GM21619 (cell line): ENCODE results near the gene ITGB3BP.
"Not testable (repeated sequence)": the region's sequence is repeated elsewhere in the genome, so short reads cannot be mapped to it uniquely, and the experiment has no call there.

Source experiments
- ATAC-seq: cut with Tn5 transposase; IDR thresholded peaks from one replicate; pipeline ENCODE4 v1.9.1; 2021; ENCODE audit not compliant: unreplicated experiment

ITGB3BP gene, protein sequence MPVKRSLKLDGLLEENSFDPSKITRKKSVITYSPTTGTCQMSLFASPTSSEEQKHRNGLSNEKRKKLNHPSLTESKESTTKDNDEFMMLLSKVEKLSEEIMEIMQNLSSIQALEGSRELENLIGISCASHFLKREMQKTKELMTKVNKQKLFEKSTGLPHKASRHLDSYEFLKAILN

DNA sequence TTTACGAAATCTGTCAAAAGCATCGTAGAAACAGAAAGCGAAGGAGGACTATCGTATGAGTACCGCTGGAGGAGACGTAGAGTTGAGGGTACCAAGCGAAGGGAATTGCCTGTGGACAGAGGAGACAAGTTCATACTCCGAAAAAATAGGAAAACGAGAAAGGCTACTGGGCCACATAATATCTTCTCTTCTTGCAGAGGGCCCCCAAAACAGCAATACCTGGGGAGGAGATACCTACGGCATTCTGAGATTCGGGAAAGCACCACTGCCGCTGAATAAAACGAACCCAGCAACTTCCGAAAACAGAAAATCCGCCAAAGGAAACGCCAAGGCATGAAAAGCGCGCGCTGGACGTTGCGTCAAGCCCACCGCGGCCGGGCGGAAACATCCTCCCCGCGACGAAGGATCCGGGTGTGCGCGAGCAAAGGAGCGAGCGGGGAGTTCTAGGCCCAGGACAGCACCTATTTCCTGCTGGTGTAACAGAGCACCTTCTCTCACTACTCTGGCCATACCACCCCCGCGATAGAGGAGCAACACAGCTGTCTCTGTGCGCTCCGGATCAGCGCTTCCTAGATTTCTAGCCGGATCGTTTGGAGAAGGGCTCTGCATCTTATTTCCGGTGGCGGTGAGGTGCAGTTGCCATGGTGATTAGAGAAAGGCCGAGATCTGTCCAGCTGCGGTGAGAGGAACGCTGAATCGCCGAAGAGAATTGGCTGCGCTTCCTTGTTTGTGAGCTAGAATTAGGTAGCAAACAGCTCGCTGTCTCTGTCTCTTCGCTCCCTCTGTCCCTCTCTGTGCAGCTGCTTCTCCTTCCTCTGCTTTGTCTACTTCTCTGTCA lies at the start of gene ITGB3BP, which contains the start of gene EFCAB7:
ITGB3BP (minus strand) TSS at position 335 of the 838 bp plus-strand sequence; CDS start at position 243, 92 bp downstream.
EFCAB7 (plus strand) TSS at position 635 of the 838 bp plus-strand sequence. CDS start 2,048 bp downstream, outside the sequence.
- ATAC-seq = peak; percentile 85

DNA sequence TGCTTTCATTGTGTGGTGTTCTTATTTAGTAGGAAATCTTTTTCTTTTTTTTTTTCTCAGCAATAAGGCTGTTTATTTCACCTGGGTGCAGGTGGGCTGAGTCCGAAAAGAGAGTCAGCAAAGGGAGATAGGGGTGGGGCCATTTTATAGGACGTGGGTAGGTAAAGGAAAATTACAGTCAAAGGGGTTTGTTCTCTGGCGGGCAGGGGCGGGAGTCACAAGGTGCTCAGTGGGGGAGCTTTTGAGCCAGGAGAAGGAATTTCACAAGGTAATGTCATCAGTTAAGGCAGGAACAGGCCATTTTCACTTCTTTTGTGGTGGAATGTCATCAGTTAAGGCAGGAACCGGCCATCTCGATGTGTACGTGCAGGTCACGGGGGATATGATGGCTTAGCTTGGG lies 49.7 kb upstream of the ITGB3BP start:
- ATAC-seq = not testable (repeated sequence)

DNA sequence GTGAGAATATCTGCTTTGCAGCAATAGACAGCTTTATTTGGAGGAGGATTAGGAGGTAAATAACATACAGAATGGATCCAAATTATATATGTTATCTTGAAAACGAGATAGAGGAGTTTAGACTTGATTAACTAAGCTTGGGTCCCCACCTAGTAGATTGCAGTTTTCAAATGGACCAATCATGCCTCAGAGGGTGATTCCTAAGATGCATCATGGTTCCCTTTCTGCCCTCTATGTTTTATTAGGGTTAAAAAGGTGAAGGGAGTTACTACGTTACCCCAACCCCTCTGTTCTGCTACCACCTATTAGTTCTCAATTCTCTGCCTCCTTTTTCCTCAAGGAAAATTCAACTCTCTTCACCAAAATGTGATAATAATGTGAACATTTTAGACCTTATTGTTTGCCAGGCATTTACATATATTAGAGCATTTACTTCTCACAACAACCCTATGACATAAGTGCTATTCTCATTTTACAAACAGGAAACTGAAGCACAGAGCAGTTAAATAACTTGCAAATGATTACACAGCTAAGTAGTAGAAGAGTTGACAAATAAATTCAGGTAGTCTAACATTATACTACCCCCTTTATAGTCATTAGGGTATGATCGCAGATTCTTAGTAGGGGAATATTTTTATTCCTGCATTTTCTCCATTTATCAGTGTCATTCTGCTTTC lies 46.8 kb upstream of the ITGB3BP start:
- no peak for ATAC-seq

DNA sequence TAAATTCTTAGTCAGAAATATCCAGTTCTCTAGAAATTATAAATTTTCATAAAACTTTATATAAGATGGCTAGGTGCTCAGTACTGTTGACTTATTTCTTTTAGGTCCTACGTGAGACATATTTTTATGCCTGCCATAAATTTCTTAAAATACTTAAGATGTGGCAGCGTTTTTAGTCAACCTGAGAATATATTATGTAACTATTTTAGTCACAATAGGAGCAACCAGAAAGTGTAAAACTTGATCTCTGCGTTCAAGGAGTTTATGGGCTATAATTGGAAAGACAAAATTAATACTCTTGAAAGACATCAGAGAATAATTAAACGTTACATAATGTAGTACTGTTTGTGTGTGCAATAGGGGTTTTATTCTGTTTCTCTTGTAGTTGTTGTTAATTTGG lies 46.0 kb upstream of the ITGB3BP start:
- no peak for ATAC-seq

DNA sequence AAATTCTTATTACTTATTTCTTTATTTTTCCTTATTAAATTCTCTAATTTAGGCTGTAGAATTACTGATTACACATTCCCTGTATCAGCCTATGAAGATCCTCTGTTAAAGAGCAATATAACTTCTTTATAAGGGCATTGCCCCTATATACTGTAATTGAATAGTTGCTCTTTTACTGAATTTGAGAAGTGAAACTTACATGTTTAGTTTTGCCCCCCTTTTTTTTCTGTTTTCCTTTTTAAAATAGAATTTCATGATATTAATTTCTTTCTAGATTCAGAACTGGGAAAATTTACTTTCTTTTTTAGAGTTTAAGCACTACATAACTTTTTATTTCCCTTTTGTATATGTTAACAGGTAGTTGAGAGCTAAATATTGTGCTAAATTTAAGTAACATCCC lies 40.7 kb upstream of the ITGB3BP start:
- no peak for ATAC-seq

GRCh38 chr1:63559357-63559756 lies 36.3 kb upstream of the ITGB3BP start:
- no peak for ATAC-seq

DNA sequence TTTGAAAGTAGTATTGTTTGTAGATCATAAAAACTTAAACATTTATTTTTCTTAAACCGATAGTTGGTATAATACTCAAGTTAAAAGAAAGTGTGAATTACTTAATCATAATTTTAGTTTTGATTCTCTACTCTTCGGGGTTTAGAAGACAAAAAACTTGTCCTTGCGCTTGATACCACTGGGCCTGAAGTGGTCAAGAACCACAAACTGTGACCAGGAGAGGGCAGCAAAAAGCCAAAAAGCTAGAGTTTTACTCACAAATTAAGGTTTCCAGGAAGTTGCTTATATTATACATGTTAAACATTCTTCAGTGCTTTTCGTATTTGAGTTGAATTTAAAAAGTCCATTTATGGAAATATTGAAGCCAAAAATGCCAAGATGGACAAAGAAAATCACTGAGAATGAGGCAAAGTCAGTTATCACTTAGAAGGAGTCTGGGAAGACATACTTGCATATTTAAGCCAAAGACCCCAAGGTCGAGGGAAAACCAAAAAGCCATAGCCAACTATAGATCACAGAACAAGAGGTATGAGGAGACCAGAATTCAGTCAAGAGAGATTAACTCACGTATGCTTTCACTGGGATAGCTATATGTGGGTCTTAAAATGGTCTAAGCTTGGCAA lies 34.5 kb upstream of the ITGB3BP start:
- no peak for ATAC-seq

DNA sequence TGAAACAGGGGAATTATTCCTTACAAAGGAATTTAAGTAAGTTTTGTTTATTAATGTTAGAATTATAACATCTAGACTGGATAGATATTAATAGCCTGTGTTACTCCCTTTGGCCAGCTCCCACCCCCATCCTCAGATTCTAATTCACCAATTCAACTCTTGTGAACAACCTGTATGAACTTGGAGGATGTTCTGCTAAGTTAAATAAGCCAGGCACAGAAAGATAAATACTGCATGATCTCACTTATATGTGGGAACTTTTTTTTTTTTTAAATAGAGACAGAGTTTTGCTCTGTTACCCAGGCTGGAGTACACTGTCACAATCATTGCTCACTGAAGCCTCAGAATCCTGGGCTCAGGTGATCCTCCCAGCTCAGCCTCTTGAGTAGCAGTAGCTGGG lies 32.5 kb upstream of the ITGB3BP start:
- ATAC-seq = no peak

DNA sequence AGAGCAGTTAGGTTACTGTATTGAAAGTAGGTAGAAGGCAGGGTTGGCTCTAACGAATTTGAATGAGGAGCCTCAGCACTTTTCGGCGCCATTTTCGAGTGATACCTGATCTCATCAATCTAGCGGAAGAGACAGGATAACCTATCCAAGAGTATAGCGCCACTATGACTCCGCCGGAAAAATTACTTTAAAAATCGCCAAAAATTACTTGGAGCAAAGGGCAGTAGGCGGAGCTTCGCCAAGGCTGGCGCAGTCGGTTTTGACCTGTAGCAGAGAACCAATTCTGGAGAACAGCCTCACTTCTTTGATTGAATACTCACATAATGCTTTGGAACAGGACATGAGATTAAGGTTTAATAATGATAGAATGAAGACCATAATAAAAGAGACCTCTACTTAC lies 25.9 kb upstream of the ITGB3BP start:
- ATAC-seq = no peak

GRCh38 chr1:63548303-63548702 lies 25.3 kb upstream of the ITGB3BP start:
- no peak for ATAC-seq

- ATAC-seq = no peak
Observed at GRCh38 chr1:63547621-63548294, 24.7 kb upstream of the ITGB3BP start.

DNA sequence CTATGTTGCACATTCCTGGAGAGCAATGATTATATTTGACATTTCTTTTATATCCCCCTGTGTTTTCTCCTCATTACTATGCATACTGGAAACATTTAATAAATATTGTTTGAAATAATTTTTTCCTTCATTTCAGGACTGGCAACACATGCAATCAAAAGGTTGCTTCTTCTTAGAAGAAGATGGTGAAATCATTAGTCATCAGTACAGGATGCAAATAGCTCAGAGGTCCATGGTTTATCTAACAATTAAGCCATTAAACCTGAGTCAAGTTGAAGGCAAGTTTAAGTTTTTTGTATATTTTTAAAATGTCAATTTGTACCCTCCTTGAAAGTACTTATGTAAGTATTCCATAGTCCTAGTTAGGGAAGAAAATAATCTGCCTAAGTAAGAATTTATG lies 22.8 kb upstream of the ITGB3BP start:
- ATAC-seq = no peak

DNA sequence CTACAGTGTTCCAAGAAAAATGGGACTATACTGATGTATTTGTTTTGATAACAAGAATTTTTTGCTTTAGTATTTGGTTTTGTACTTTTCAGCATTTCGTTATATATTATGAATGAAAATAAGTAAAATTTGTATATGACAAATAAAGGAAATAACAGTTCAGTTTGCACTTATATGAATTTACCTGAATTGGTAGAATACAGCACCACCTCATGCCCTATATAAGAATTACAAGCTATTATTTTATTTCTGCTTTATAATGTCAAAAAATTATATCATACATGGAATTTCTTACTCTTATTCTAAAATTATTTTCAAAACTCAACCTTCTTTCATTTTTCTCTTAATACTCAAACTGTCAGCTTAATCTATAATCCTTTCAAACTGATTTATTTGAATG lies 14.9 kb upstream of the ITGB3BP start:
- no peak for ATAC-seq

DNA sequence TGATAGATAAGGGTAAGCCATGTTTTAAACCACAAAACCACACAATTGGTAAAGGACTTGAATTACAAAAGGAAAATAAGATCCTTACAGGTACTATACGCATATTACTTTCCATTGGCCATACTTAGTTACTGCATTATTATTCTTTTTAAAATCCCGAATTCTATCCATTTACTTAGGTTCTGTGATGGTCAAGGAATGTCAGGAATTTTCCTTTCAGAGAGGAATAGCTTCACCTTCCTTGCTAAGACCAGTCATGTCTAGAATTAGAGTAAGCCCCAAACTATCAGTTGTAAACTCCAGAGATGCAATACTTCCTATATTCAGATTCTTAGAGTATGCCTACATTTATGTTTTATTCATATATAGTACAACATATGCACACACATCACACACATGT lies 14.0 kb upstream of the ITGB3BP start:
- no peak for ATAC-seq

- no peak for ATAC-seq
Observed at GRCh38 chr1:63534406-63534805, 11.4 kb upstream of the ITGB3BP start.

GRCh38 chr1:63533931-63534330 lies 10.9 kb upstream of the ITGB3BP start:
- ATAC-seq = no peak

GRCh38 chr1:63532727-63533126 lies 9.7 kb upstream of the ITGB3BP start:
- no peak for ATAC-seq

DNA sequence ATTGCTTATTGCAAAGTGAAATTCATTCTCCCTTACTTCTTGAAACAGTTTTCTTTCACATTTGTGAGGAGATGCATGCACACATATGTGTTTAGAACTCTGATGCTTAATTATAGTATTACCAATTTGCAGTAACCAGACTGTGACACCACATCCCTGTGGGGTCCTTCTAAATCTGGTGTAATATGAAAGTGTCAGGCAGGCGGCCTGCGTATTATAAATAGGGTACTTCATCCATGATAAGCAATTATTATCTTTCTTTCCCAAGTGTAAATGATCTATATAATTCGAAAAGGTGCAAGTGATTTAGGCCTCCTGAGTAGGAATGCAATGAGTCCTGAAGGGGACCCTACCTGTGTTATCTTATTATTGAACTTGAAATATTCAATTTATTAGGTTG lies 1.2 kb upstream of the ITGB3BP start:
- ATAC-seq = no peak

DNA sequence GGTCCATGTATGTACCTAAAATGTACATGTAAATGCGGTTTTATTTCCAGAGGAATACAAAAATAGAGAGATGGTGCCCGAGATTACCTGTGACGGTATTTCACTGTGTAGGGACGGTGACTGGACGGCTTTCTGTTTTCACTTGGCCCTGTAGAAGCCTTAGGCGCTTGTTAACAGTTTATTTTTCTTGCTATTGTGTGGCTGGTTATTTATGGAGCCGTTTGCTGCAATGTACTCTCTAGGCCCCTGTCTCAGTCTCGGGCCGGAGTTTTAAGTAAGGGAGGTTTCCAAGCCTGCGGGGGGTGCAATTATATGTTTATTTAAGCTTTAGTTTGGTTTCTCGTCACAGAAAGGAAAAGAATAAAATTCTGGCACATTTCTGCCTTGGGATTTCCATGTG lies 713 bp upstream of the ITGB3BP start:
- ATAC-seq = peak; percentile 13

- no peak for ATAC-seq
Observed at GRCh38 chr1:63516629-63517028, 6.4 kb downstream of the ITGB3BP start.

- no peak for ATAC-seq
Observed at GRCh38 chr1:63512584-63512983, 10.4 kb downstream of the ITGB3BP start.
